ENCODE data around the gene TBCK. TPM values are rescaled to one million over a fixed set of nuclear protein-coding genes. Genes with fewer than 3 reads are reported as not detected.

Gene TBCK
- total RNA-seq, 5 donors from 2014 or later (not counting 1 experiment from before 2014, with no cell fraction given), result 43.5 to 49.9 (median 48.1) TPM

GRCh38 chr4:106183551-106183950 lies 132.5 kb downstream of the TBCK start:
- POLR2A ChIA-PET, result interaction anchor here in 1 of 2 donors (0.7 kb wide), 1 partner anchor 41 kb away, joined by 3 read pairs; no protein-coding TSS in a partner anchor
- no peak overlapping the region for H3K27ac ChIP-seq (ENCODE audit: low read length)
- peaks cover 0 to 7% of the 10 kb centered on the region in 2 donors for H3K36me3 ChIP-seq (ENCODE audit: control insufficient read depth in 2 of 2, extremely low read depth in 1 of 2, insufficient read depth in 1 of 2, low read length in 1 of 2)
- no peaks in the 10 kb centered on the region for H3K27me3 ChIP-seq (replicated peaks in 1 of 2; ENCODE audit: control insufficient read depth in 2 of 2, extremely low read depth in 1 of 2, insufficient read depth in 2 of 2, low read length in 1 of 2)
- no peak overlapping the region for H3K4me3 Mint-ChIP-seq
- DNase-seq, result no peak
- H3K4me1 ChIP-seq (ENCODE audit: control insufficient read depth in 1 of 2, extremely low read depth in 1 of 2, insufficient read depth in 2 of 2, low read length in 2 of 2), result no peaks in the 10 kb centered on the region
- CTCF ChIA-PET, result no interaction called here
- H3K4me3 ChIP-seq (ENCODE audit: control insufficient read depth in 1 of 2, extremely low read depth in 1 of 2, low read length in 1 of 2), result no peak overlapping the region
- no peaks in the 10 kb centered on the region for H3K4me1 Mint-ChIP-seq
- no peaks in the 10 kb centered on the region for H3K9me3 ChIP-seq
- H3K27me3 Mint-ChIP-seq, result no peaks in the 10 kb centered on the region
- H3K27ac Mint-ChIP-seq, result no peak overlapping the region
- H3K9me3 Mint-ChIP-seq, result peaks cover 4 to 22% (median 18%) of the 10 kb centered on the region in 3 donors
- no peak for ATAC-seq (replicated peaks in 1 of 4)
- H3K36me3 Mint-ChIP-seq, result peaks cover 66% of the 10 kb centered on the region

DNA sequence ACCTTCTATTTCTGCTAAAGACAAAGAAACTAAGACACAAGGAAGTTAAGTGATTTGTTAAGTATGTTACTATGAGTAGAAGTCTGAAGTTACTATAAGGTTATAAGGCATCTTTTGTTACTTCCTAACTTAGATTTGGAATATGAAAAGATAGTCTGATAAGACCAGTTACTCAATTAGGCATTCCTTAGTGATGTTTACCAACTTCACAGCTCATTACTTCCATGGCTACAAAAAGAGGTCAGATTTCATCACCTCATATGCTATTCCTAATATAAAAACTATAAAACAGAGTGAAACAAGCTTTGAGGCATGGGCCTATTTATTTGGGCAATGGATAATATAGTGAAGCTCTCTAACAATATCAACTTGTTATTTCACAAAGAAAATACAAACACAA lies 143.1 kb downstream of the TBCK start:
- Mint-ChIP-seq H3K4me1 (peaks cover 0 to 6% (median 0%) of the 10 kb centered on the region in 3 donors), H3K27ac (no peak overlapping the region), H3K36me3 (peaks cover 51% of the 10 kb centered on the region), H3K27me3 (no peaks in the 10 kb centered on the region), H3K4me3 (no peak overlapping the region), H3K9me3 (no peaks in the 10 kb centered on the region)
- DNase-seq (no peak), ATAC-seq (replicated peaks in 1 of 4) (no peak)
- H3K4me1 ChIP-seq (ENCODE audit: control insufficient read depth in 1 of 2, extremely low read depth in 1 of 2, insufficient read depth in 2 of 2, low read length in 2 of 2), result no peaks in the 10 kb centered on the region
- H3K27me3 ChIP-seq (replicated peaks in 1 of 2; ENCODE audit: control insufficient read depth in 2 of 2, extremely low read depth in 1 of 2, insufficient read depth in 2 of 2, low read length in 1 of 2), result no peaks in the 10 kb centered on the region
- no peak overlapping the region for H3K27ac ChIP-seq (ENCODE audit: low read length)
- ChIA-PET CTCF (no interaction called here), POLR2A (no interaction called here)
- H3K4me3 ChIP-seq (ENCODE audit: control insufficient read depth in 1 of 2, extremely low read depth in 1 of 2, low read length in 1 of 2), result no peak overlapping the region
- H3K9me3 ChIP-seq, result no peaks in the 10 kb centered on the region
- H3K36me3 ChIP-seq (ENCODE audit: control insufficient read depth in 2 of 2, extremely low read depth in 1 of 2, insufficient read depth in 1 of 2, low read length in 1 of 2), result peaks cover 0 to 7% of the 10 kb centered on the region in 2 donors

DNA sequence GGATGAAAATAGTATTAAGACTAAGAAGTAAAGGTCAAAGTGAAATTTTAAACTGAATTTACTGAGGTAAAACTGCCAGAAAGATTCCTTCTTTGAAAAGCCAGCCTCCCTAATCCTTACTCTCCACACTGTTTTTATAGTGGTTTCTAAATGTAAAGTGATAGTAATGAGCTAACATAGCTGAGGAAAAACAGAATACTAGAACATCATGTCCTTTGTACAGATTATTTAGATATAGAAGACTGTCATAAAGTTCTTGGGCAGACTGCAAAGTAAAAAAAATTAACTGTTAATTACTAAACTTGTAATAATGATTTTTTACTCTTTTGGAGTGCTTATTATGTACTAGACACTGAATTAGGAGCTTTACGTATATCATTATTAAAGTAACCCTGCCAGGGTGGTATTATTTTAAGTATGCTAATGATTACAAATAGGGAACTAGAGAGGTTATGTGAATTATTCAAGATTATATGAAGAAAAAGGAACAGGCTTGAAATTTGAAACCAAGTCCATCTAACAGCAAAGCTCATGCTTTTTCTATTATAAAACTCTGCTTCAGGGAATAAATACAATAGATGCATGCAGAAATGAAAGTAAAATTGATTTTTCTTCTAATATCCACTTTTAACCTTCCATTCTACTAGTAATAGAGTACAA lies 150.5 kb downstream of the TBCK start:
- Mint-ChIP-seq H3K27me3 (no peaks in the 10 kb centered on the region), H3K9me3 (peaks cover 5 to 6% (median 6%) of the 10 kb centered on the region in 3 donors), H3K36me3 (peaks cover 64% of the 10 kb centered on the region), H3K4me3 (no peak overlapping the region), H3K4me1 (peaks cover 0 to 6% (median 0%) of the 10 kb centered on the region in 3 donors), H3K27ac (no peak overlapping the region)
- Histone ChIP-seq H3K27ac (ENCODE audit: low read length) (no peak overlapping the region), H3K36me3 (ENCODE audit: control insufficient read depth in 2 of 2, extremely low read depth in 1 of 2, insufficient read depth in 1 of 2, low read length in 1 of 2) (peaks cover 0 to 12% of the 10 kb centered on the region in 2 donors), H3K9me3 (no peaks in the 10 kb centered on the region), H3K4me1 (ENCODE audit: control insufficient read depth in 1 of 2, extremely low read depth in 1 of 2, insufficient read depth in 2 of 2, low read length in 2 of 2) (no peaks in the 10 kb centered on the region), H3K27me3 (replicated peaks in 1 of 2; ENCODE audit: control insufficient read depth in 2 of 2, extremely low read depth in 1 of 2, insufficient read depth in 2 of 2, low read length in 1 of 2) (no peaks in the 10 kb centered on the region), H3K4me3 (ENCODE audit: control insufficient read depth in 1 of 2, extremely low read depth in 1 of 2, low read length in 1 of 2) (no peak overlapping the region)
- ChIA-PET CTCF (no interaction called here), POLR2A (interaction anchor here in 1 of 2 donors (0.7 kb wide), 1 partner anchor 1891 kb away, joined by 5 read pairs; no protein-coding TSS in a partner anchor)
- ATAC-seq (replicated peaks in 1 of 4), result no peak
- WGBS (ENCODE audit: insufficient coverage), result no CpG with 5 or more reads among the region's 1 CpG
- no peak for DNase-seq

DNA sequence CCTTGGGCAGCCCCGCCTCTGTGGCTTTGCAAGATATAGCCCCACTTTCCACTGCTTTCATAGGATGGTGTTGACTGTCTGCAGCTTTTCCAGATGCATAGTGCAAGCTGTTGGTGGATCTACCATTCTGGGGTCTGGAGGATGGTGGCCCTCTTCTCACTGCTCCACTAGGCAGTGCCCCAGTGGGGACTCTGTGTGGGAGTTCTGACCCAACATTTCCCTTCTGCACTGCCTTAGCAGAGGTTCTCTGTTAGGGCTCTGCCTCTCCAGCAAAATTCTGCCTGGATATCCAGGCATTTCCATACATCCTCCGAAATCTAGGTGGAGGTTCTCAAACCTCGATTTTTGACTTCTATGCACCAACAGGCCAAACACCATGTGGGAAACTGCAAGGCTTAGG lies 153.7 kb downstream of the TBCK start:
- Mint-ChIP-seq H3K4me3 (no peak overlapping the region), H3K27me3 (no peaks in the 10 kb centered on the region), H3K4me1 (no peaks in the 10 kb centered on the region), H3K36me3 (peaks cover 72% of the 10 kb centered on the region), H3K9me3 (peaks cover 5 to 10% (median 6%) of the 10 kb centered on the region in 3 donors), H3K27ac (no peak overlapping the region)
- POLR2A ChIA-PET, result no interaction called here
- CTCF ChIA-PET, result no interaction called here
- no peaks in the 10 kb centered on the region for H3K9me3 ChIP-seq
- 100% methylated on average over 1 of the region's 3 CpGs for WGBS (ENCODE audit: insufficient coverage)
- H3K36me3 ChIP-seq (ENCODE audit: control insufficient read depth in 2 of 2, extremely low read depth in 1 of 2, insufficient read depth in 1 of 2, low read length in 1 of 2), result peaks cover 0 to 4% of the 10 kb centered on the region in 2 donors
- no peak overlapping the region for H3K27ac ChIP-seq (ENCODE audit: low read length)
- no peak overlapping the region for H3K4me3 ChIP-seq (ENCODE audit: control insufficient read depth in 1 of 2, extremely low read depth in 1 of 2, low read length in 1 of 2)
- no peaks in the 10 kb centered on the region for H3K4me1 ChIP-seq (ENCODE audit: control insufficient read depth in 1 of 2, extremely low read depth in 1 of 2, insufficient read depth in 2 of 2, low read length in 2 of 2)
- no peak for ATAC-seq (replicated peaks in 1 of 4)
- no peaks in the 10 kb centered on the region for H3K27me3 ChIP-seq (replicated peaks in 1 of 2; ENCODE audit: control insufficient read depth in 2 of 2, extremely low read depth in 1 of 2, insufficient read depth in 2 of 2, low read length in 1 of 2)
- no peak for DNase-seq

GRCh38 chr4:106160560-106160959 lies 155.4 kb downstream of the TBCK start:
- H3K27me3 Mint-ChIP-seq, result no peaks in the 10 kb centered on the region
- H3K27ac ChIP-seq (ENCODE audit: low read length), result no peak overlapping the region
- H3K27ac Mint-ChIP-seq, result no peak overlapping the region
- no peaks in the 10 kb centered on the region for H3K4me1 Mint-ChIP-seq
- CTCF ChIA-PET, result no interaction called here
- H3K4me3 Mint-ChIP-seq, result no peak overlapping the region
- no peak overlapping the region for H3K4me3 ChIP-seq (ENCODE audit: control insufficient read depth in 1 of 2, extremely low read depth in 1 of 2, low read length in 1 of 2)
- DNase-seq, result no peak
- H3K36me3 ChIP-seq (ENCODE audit: control insufficient read depth in 2 of 2, extremely low read depth in 1 of 2, insufficient read depth in 1 of 2, low read length in 1 of 2), result peaks cover 5 to 8% of the 10 kb centered on the region in 2 donors
- no peak for ATAC-seq (replicated peaks in 1 of 4)
- no CpG with 5 or more reads among the region's 2 CpGs for WGBS (ENCODE audit: insufficient coverage)
- H3K4me1 ChIP-seq (ENCODE audit: control insufficient read depth in 1 of 2, extremely low read depth in 1 of 2, insufficient read depth in 2 of 2, low read length in 2 of 2), result no peaks in the 10 kb centered on the region
- peaks cover 8 to 16% (median 12%) of the 10 kb centered on the region in 3 donors for H3K9me3 Mint-ChIP-seq
- POLR2A ChIA-PET, result no interaction called here
- no peaks in the 10 kb centered on the region for H3K27me3 ChIP-seq (replicated peaks in 1 of 2; ENCODE audit: control insufficient read depth in 2 of 2, extremely low read depth in 1 of 2, insufficient read depth in 2 of 2, low read length in 1 of 2)
- H3K9me3 ChIP-seq, result no peaks in the 10 kb centered on the region
- H3K36me3 Mint-ChIP-seq, result peaks cover 81% of the 10 kb centered on the region

DNA sequence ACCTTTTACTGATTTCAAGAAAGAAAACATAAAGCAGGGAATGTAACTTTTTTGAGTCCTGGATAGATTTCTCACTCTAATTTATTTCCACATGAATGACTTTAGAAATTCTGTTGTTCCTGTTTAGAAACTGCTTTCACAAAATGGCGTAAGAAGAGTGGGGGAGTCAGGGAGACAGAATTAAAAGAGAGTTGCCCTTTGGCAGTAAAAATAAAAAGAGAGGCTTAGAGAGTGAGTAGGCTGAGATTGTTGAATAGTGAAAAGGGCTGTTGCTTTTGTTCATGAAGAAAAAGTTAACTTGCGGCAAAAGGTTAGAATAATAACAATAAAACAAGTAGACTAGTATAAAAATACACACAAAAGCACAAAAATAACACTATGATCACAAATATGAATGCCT lies 166.1 kb downstream of the TBCK start:
- H3K27me3 ChIP-seq (replicated peaks in 1 of 2; ENCODE audit: control insufficient read depth in 2 of 2, extremely low read depth in 1 of 2, insufficient read depth in 2 of 2, low read length in 1 of 2), result no peaks in the 10 kb centered on the region
- H3K4me1 ChIP-seq (ENCODE audit: control insufficient read depth in 1 of 2, extremely low read depth in 1 of 2, insufficient read depth in 2 of 2, low read length in 2 of 2), result no peaks in the 10 kb centered on the region
- ATAC-seq (replicated peaks in 1 of 4), result no peak
- POLR2A ChIA-PET, result no interaction called here
- H3K36me3 ChIP-seq (ENCODE audit: control insufficient read depth in 2 of 2, extremely low read depth in 1 of 2, insufficient read depth in 1 of 2, low read length in 1 of 2), result no peaks in the 10 kb centered on the region
- CTCF ChIA-PET, result no interaction called here
- Mint-ChIP-seq H3K36me3 (peaks cover 80% of the 10 kb centered on the region), H3K4me1 (no peaks in the 10 kb centered on the region), H3K4me3 (no peak overlapping the region), H3K9me3 (peaks cover 12 to 55% (median 55%) of the 10 kb centered on the region in 3 donors), H3K27ac (no peak overlapping the region), H3K27me3 (no peaks in the 10 kb centered on the region)
- peaks cover 5% of the 10 kb centered on the region for H3K9me3 ChIP-seq
- no peak overlapping the region for H3K27ac ChIP-seq (ENCODE audit: low read length)
- WGBS (ENCODE audit: insufficient coverage), result 100% methylated on average over 1 of the region's 2 CpGs
- DNase-seq, result no peak
- no peak overlapping the region for H3K4me3 ChIP-seq (ENCODE audit: control insufficient read depth in 1 of 2, extremely low read depth in 1 of 2, low read length in 1 of 2)

GRCh38 chr4:106149026-106149425 lies 167.0 kb downstream of the TBCK start:
- Histone ChIP-seq H3K36me3 (ENCODE audit: control insufficient read depth in 2 of 2, extremely low read depth in 1 of 2, insufficient read depth in 1 of 2, low read length in 1 of 2) (no peaks in the 10 kb centered on the region), H3K9me3 (peaks cover 5% of the 10 kb centered on the region), H3K4me3 (ENCODE audit: control insufficient read depth in 1 of 2, extremely low read depth in 1 of 2, low read length in 1 of 2) (no peak overlapping the region), H3K27ac (ENCODE audit: low read length) (no peak overlapping the region), H3K4me1 (ENCODE audit: control insufficient read depth in 1 of 2, extremely low read depth in 1 of 2, insufficient read depth in 2 of 2, low read length in 2 of 2) (no peaks in the 10 kb centered on the region), H3K27me3 (replicated peaks in 1 of 2; ENCODE audit: control insufficient read depth in 2 of 2, extremely low read depth in 1 of 2, insufficient read depth in 2 of 2, low read length in 1 of 2) (no peaks in the 10 kb centered on the region)
- Mint-ChIP-seq H3K27me3 (no peaks in the 10 kb centered on the region), H3K36me3 (peaks cover 78% of the 10 kb centered on the region), H3K9me3 (peaks cover 12 to 55% (median 51%) of the 10 kb centered on the region in 3 donors), H3K27ac (no peak overlapping the region), H3K4me1 (no peaks in the 10 kb centered on the region), H3K4me3 (no peak overlapping the region)
- CTCF ChIA-PET, result no interaction called here
- POLR2A ChIA-PET, result no interaction called here
- ATAC-seq (replicated peaks in 1 of 4) (no peak), DNase-seq (no peak)
- no CpG with 5 or more reads among the region's 1 CpG for WGBS (ENCODE audit: insufficient coverage)
